ENCODE data around the gene NKD2. TPM values are rescaled to one million over a fixed set of nuclear protein-coding genes. Genes with fewer than 3 reads are reported as not detected.

The NKD2 gene
- total RNA-seq, 1 donor from 2014 or later, result 65.1 TPM

DNA sequence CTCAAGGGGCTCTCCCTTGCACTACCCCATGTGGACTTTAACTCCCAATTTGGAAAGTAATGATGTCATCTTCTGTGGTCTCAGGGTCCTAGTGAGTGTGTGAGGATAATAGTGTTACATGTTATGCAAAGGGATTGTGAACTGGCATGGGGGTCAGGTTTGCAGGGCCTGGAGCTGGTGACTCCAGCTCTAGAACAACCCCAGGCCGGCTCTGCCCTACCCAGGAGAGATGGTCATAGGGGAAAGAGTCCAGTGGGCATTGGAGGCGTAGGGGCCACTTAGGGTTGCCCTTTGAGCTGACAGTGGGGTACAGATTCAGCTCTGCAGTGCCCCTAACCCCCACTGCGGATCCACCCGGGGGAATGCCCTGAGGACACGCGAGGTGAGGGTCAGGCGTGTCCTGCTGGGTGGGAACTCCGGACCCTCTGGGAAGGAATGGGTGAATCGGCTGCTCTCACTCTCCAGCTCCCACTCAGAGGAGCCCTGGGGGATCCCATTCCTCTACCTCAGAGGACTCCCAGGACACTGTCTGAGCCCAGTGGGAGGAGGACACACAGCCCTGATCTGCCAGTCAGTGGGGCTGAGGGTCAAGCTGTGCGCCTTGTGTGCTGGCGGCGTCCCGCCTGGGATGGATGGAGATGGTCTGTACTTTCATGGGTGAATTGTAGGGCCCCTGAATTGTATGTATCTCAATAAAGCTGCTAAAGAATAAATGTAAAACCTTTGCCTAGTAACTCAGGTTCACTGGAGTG is 2.5 kb upstream of the NKD2 start:
- no peaks in the 10 kb centered on the region for H3K36me3 Mint-ChIP-seq
- H3K27me3 Mint-ChIP-seq (ENCODE audit: low read depth), result peaks cover 72% of the 10 kb centered on the region
- peaks cover 41% of the 10 kb centered on the region for H3K4me1 Mint-ChIP-seq
- H3K4me3 Mint-ChIP-seq, result peak overlapping the region; percentile 53
- no peak overlapping the region for H3K27ac Mint-ChIP-seq
- peak in 1 of 2 experiments; percentile 32 for DNase-seq (ENCODE audit: low spot score in 2 of 2, unreplicated experiment in 2 of 2)
- no peak for TF ChIP-seq CTCF (IDR thresholded peaks at IDR 0.05; ENCODE audit: unreplicated experiment)
- no peaks in the 10 kb centered on the region for H3K9me3 Mint-ChIP-seq

GRCh38 chr5:1006656-1007071 is 1.9 kb upstream of the NKD2 start:
- Mint-ChIP-seq H3K4me3 (peak overlapping the region; percentile 53), H3K4me1 (peaks cover 44% of the 10 kb centered on the region), H3K36me3 (no peaks in the 10 kb centered on the region), H3K9me3 (no peaks in the 10 kb centered on the region), H3K27me3 (ENCODE audit: low read depth) (peaks cover 74% of the 10 kb centered on the region), H3K27ac (no peak overlapping the region)
- TF ChIP-seq CTCF (IDR thresholded peaks at IDR 0.05; ENCODE audit: unreplicated experiment), result no peak
- DNase-seq (ENCODE audit: low spot score in 2 of 2, unreplicated experiment in 2 of 2), result peak in 1 of 2 experiments; percentile 36

DNA sequence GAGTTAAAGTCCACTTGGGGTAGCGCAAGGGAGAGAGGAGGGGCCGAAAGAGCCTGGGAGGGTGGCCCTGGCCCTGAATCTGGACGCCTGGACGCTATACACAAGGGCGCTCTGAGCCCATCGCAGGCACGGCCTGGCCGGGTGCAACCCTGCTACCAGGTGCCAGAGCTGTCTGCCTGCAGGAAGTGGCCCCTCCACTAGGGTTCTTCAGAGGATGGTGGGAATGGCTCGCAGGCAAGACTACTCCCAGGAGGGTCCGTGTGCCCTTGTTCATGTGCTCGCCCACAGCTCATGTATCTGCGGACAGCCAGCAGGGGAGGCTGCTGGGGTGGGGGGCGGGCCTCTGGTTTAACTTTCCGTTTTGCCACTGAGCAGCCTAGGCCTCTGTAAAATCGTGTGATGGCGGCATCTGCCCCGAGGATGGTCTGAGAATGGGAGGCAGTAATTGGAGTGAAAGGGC is 1.4 kb upstream of the NKD2 start:
- Mint-ChIP-seq H3K9me3 (no peaks in the 10 kb centered on the region), H3K4me3 (peak overlapping the region; percentile 43), H3K27me3 (ENCODE audit: low read depth) (peaks cover 74% of the 10 kb centered on the region), H3K27ac (no peak overlapping the region), H3K36me3 (no peaks in the 10 kb centered on the region), H3K4me1 (peaks cover 46% of the 10 kb centered on the region)
- DNase-seq (ENCODE audit: low spot score in 2 of 2, unreplicated experiment in 2 of 2), result peak in 1 of 2 experiments; percentile 19
- TF ChIP-seq CTCF (IDR thresholded peaks at IDR 0.05; ENCODE audit: unreplicated experiment), result no peak

- Mint-ChIP-seq H3K27me3 (ENCODE audit: low read depth) (peaks cover 77% of the 10 kb centered on the region), H3K36me3 (no peaks in the 10 kb centered on the region), H3K4me3 (peak overlapping the region; percentile 61), H3K27ac (no peak overlapping the region), H3K9me3 (no peaks in the 10 kb centered on the region), H3K4me1 (peaks cover 45% of the 10 kb centered on the region)
- TF ChIP-seq CTCF (IDR thresholded peaks at IDR 0.05; ENCODE audit: unreplicated experiment), result no peak
- DNase-seq (ENCODE audit: low spot score in 2 of 2, unreplicated experiment in 2 of 2), result peak; percentile 18 to 35
Observed at GRCh38 chr5:1007681-1008450, 736 bp upstream of the NKD2 start.

GRCh38 chr5:1009359-1010180 is 968 bp downstream of the NKD2 start:
- Mint-ChIP-seq H3K27me3 (ENCODE audit: low read depth) (peaks cover 70% of the 10 kb centered on the region), H3K9me3 (no peaks in the 10 kb centered on the region), H3K4me3 (peak overlapping the region; percentile 74), H3K4me1 (peaks cover 33% of the 10 kb centered on the region), H3K36me3 (no peaks in the 10 kb centered on the region), H3K27ac (no peak overlapping the region)
- TF ChIP-seq CTCF (IDR thresholded peaks at IDR 0.05; ENCODE audit: unreplicated experiment), result no peak
- peak; percentile 20 to 40 for DNase-seq (ENCODE audit: low spot score in 2 of 2, unreplicated experiment in 2 of 2)
